Measurements from ENCODE around the gene MYO3B.

The MYO3B gene

GRCh38 chr2:170224692-170225294 is 46.8 kb downstream of the MYO3B start:
- peak; percentile 71 for TF ChIP-seq GATA3 (IDR thresholded peaks at IDR 0.05; ENCODE audit: low read depth, low read length)
- peak; percentile 81 for TF ChIP-seq GATA2 (IDR thresholded peaks at IDR 0.05; ENCODE audit: low read depth, low read length)

- TF ChIP-seq GATA3 (IDR thresholded peaks at IDR 0.05; ENCODE audit: low read depth, low read length) (no peak), GATA2 (IDR thresholded peaks at IDR 0.05; ENCODE audit: low read depth, low read length) (no peak)
These were observed 48.3 kb downstream of the MYO3B start for GRCh38 chr2:170226216-170226615.

- TF ChIP-seq GATA3 (IDR thresholded peaks at IDR 0.05; ENCODE audit: low read depth, low read length) (no peak), GATA2 (IDR thresholded peaks at IDR 0.05; ENCODE audit: low read depth, low read length) (no peak)
These were observed 49.6 kb downstream of the MYO3B start for GRCh38 chr2:170227507-170227947.

- TF ChIP-seq GATA2 (IDR thresholded peaks at IDR 0.05; ENCODE audit: low read depth, low read length) (no peak), GATA3 (IDR thresholded peaks at IDR 0.05; ENCODE audit: low read depth, low read length) (no peak)
These were observed 50.0 kb downstream of the MYO3B start for GRCh38 chr2:170227951-170228350.

GRCh38 chr2:170228429-170228828 is 50.5 kb downstream of the MYO3B start:
- TF ChIP-seq GATA2 (IDR thresholded peaks at IDR 0.05; ENCODE audit: low read depth, low read length) (no peak), GATA3 (IDR thresholded peaks at IDR 0.05; ENCODE audit: low read depth, low read length) (no peak)

- TF ChIP-seq GATA3 (IDR thresholded peaks at IDR 0.05; ENCODE audit: low read depth, low read length), result no peak
- TF ChIP-seq GATA2 (IDR thresholded peaks at IDR 0.05; ENCODE audit: low read depth, low read length), result no peak
These were observed 51.2 kb downstream of the MYO3B start for GRCh38 chr2:170229125-170229524.

- TF ChIP-seq GATA2 (IDR thresholded peaks at IDR 0.05; ENCODE audit: low read depth, low read length) (no peak), GATA3 (IDR thresholded peaks at IDR 0.05; ENCODE audit: low read depth, low read length) (no peak)
These were observed 51.8 kb downstream of the MYO3B start for GRCh38 chr2:170229744-170230143.

- TF ChIP-seq GATA3 (IDR thresholded peaks at IDR 0.05; ENCODE audit: low read depth, low read length), result no peak
- TF ChIP-seq GATA2 (IDR thresholded peaks at IDR 0.05; ENCODE audit: low read depth, low read length), result no peak
These were observed 58.1 kb downstream of the MYO3B start for GRCh38 chr2:170235860-170236679.

GRCh38 chr2:170236680-170237047 is 58.7 kb downstream of the MYO3B start:
- TF ChIP-seq GATA2 (IDR thresholded peaks at IDR 0.05; ENCODE audit: low read depth, low read length) (peak; percentile 97), GATA3 (IDR thresholded peaks at IDR 0.05; ENCODE audit: low read depth, low read length) (peak; percentile 94)

GRCh38 chr2:170237572-170238120 is 59.7 kb downstream of the MYO3B start:
- no peak for TF ChIP-seq GATA3 (IDR thresholded peaks at IDR 0.05; ENCODE audit: low read depth, low read length)
- TF ChIP-seq GATA2 (IDR thresholded peaks at IDR 0.05; ENCODE audit: low read depth, low read length), result no peak

- TF ChIP-seq GATA2 (IDR thresholded peaks at IDR 0.05; ENCODE audit: low read depth, low read length) (no peak), GATA3 (IDR thresholded peaks at IDR 0.05; ENCODE audit: low read depth, low read length) (no peak)
These were observed 60.8 kb downstream of the MYO3B start for GRCh38 chr2:170238776-170239175.

GRCh38 chr2:170240629-170241028 is 62.7 kb downstream of the MYO3B start:
- TF ChIP-seq GATA2 (IDR thresholded peaks at IDR 0.05; ENCODE audit: low read depth, low read length) (no peak), GATA3 (IDR thresholded peaks at IDR 0.05; ENCODE audit: low read depth, low read length) (no peak)

GRCh38 chr2:170241756-170242155 is 63.8 kb downstream of the MYO3B start:
- TF ChIP-seq GATA3 (IDR thresholded peaks at IDR 0.05; ENCODE audit: low read depth, low read length) (no peak), GATA2 (IDR thresholded peaks at IDR 0.05; ENCODE audit: low read depth, low read length) (no peak)

- TF ChIP-seq GATA2 (IDR thresholded peaks at IDR 0.05; ENCODE audit: low read depth, low read length) (no peak), GATA3 (IDR thresholded peaks at IDR 0.05; ENCODE audit: low read depth, low read length) (no peak)
These were observed 65.3 kb downstream of the MYO3B start for GRCh38 chr2:170243118-170243837.
